HL-60 (cell line): Measurements from ENCODE around the gene ANK3.

Experiments used
- DNase-seq, 2 experiments: peaks; one replicate each; pipeline ENCODE4 v3.0.0-alpha.2; 2010 to 2020; ENCODE audit warnings: low read depth in 1 of 2, low spot score in 1 of 2
- H3K27ac ChIP-seq: fragments of 250-450 bp; sonication (Bioruptor Pico); replicated peaks from 2 replicates; pipeline ENCODE4 v1.5.1; 2020; ENCODE audit warnings: mild to moderate bottlenecking, moderate library complexity
- H3K27me3 ChIP-seq: fragments of 250-450 bp; sonication (Bioruptor Pico); 2 replicates; pipeline ENCODE4 v1.5.1; 2021; ENCODE audit warnings: mild to moderate bottlenecking, moderate library complexity; ENCODE audit not compliant: insufficient read depth, poor library complexity, severe bottlenecking
- H3K4me3 ChIP-seq: replicated peaks from 2 replicates; pipeline ENCODE4 v1.5.1; 2011; ENCODE audit warnings: mild to moderate bottlenecking, control low read depth, low read length; ENCODE audit not compliant: insufficient read depth
- CTCF ChIP-seq: IDR thresholded peaks from one replicate; pipeline ENCODE4 v1.5.1; 2011; ENCODE audit warnings: low read length, control low read depth, inconsistent platforms; ENCODE audit not compliant: insufficient read depth
- GABPA ChIP-seq: IDR thresholded peaks from 2 replicates; pipeline ENCODE4 v1.6.1; 2012; ENCODE audit warnings: low read depth
- POLR2AphosphoS5 ChIP-seq: IDR thresholded peaks from 2 replicates; pipeline ENCODE4 v1.6.1; 2012; ENCODE audit warnings: low read depth
- REST ChIP-seq: IDR thresholded peaks from 2 replicates; pipeline ENCODE4 v1.6.1; 2012; ENCODE audit warnings: low read depth; ENCODE audit not compliant: insufficient replicate concordance
- SPI1 ChIP-seq: IDR thresholded peaks from 2 replicates; pipeline ENCODE4 v1.6.1; 2012; ENCODE audit warnings: low read depth, mild to moderate bottlenecking, borderline replicate concordance

Gene ANK3

GRCh38 chr10:60025279-60025678 lies 364.4 kb downstream of the ANK3 start:
- H3K27ac ChIP-seq, result no peak overlapping the region
- DNase-seq, result no peak
- no peaks in the 10 kb centered on the region for H3K27me3 ChIP-seq
- TF ChIP-seq GABPA (no peak), CTCF (no peak), REST (no peak), SPI1 (no peak), POLR2AphosphoS5 (no peak)
- H3K4me3 ChIP-seq, result no peak overlapping the region

- DNase-seq, result no peak
- Histone ChIP-seq H3K27me3 (no peaks in the 10 kb centered on the region), H3K27ac (no peak overlapping the region), H3K4me3 (no peak overlapping the region)
- TF ChIP-seq CTCF (no peak), POLR2AphosphoS5 (no peak), REST (no peak)
Measured at GRCh38 chr10:60024506-60024905, 365.2 kb downstream of the ANK3 start.

- no peak overlapping the region for H3K4me3 ChIP-seq
- no peak for DNase-seq
- H3K27ac ChIP-seq, result no peak overlapping the region
- H3K27me3 ChIP-seq, result no peaks in the 10 kb centered on the region
- TF ChIP-seq SPI1 (no peak), CTCF (no peak), POLR2AphosphoS5 (no peak), GABPA (no peak), REST (no peak)
Measured at GRCh38 chr10:60023155-60023877, 366.4 kb downstream of the ANK3 start.
